Thyroid gland (tissue), 4 donors: ENCODE data around the gene CCSER1.

ENCODE experiments used
- CTCF ChIP-seq, 6 experiments: fragments of 200-600 bp in 3 of 6; fragments of 450-650 bp in 3 of 6; sonication (generic) in 3 of 6; IDR thresholded peaks; one replicate each; pipeline ENCODE4 v1.5.1; 2016 to 2019; ENCODE audit warnings: antibody characterized with exemption in 6 of 6, mild to moderate bottlenecking in 2 of 6, inconsistent platforms in 1 of 6, moderate library complexity in 1 of 6
- POLR2A ChIP-seq, 2 donors: fragments of 450-650 bp; IDR thresholded peaks; one replicate each; pipeline ENCODE4 v1.6.1; 2017; ENCODE audit warnings: antibody characterized with exemption in 2 of 2, mild to moderate bottlenecking in 2 of 2, moderate library complexity in 1 of 2

GRCh38 chr4:90780193-90780592 lies 653.0 kb downstream of the CCSER1 start:
- TF ChIP-seq POLR2A (IDR thresholded peaks at IDR 0.05) (no peak), CTCF (IDR thresholded peaks at IDR 0.05) (no peak)
